WERI-Rb-1 (cell line): ENCODE data around the gene BIRC7.

Source experiments
- DNase-seq: peaks from one replicate; pipeline ENCODE4 v3.0.0-alpha.2; 2020
- H3K27ac ChIP-seq: fragments of 250-450 bp; sonication (Bioruptor Pico); 2 replicates; pipeline ENCODE4 v1.5.1; 2020; ENCODE audit warnings: mild to moderate bottlenecking, moderate library complexity
- H3K27me3 ChIP-seq: fragments of 250-450 bp; sonication (Bioruptor Pico); 2 replicates; pipeline ENCODE4 v1.5.1; 2021; ENCODE audit warnings: mild to moderate bottlenecking, low read depth, moderate library complexity; ENCODE audit not compliant: insufficient read depth, severe bottlenecking
- H3K36me3 ChIP-seq: fragments of 250-450 bp; sonication (Bioruptor Pico); 2 replicates; pipeline ENCODE4 v1.5.1; 2020; ENCODE audit warnings: mild to moderate bottlenecking, moderate library complexity
- H3K4me3 ChIP-seq: 2 replicates; pipeline ENCODE4 v1.5.1; 2011; ENCODE audit warnings: low read depth, mild to moderate bottlenecking, control low read depth, low read length
- H3K9me3 ChIP-seq: fragments of 250-450 bp; sonication (Bioruptor Pico); 2 replicates; pipeline ENCODE4 v1.5.1; 2021; ENCODE audit warnings: mild to moderate bottlenecking, moderate library complexity; ENCODE audit not compliant: severe bottlenecking
- CTCF ChIP-seq: IDR thresholded peaks from 2 replicates; pipeline ENCODE4 v1.5.1; 2011; ENCODE audit warnings: low read depth, mild to moderate bottlenecking, control low read depth, inconsistent platforms, low read length

Gene BIRC7

GRCh38 chr20:63260521-63260920, 24.8 kb downstream of the BIRC7 start:
- Histone ChIP-seq H3K27ac (no peak overlapping the region), H3K9me3 (no peaks in the 10 kb centered on the region), H3K27me3 (no peaks in the 10 kb centered on the region), H3K4me3 (no peak overlapping the region), H3K36me3 (no peaks in the 10 kb centered on the region)
- no peak for TF ChIP-seq CTCF
- no peak for DNase-seq

- no peaks in the 10 kb centered on the region for H3K27me3 ChIP-seq
Measured at GRCh38 chr20:63261060-63261794, 25.5 kb downstream of the BIRC7 start.

GRCh38 chr20:63261795-63262528, 26.3 kb downstream of the BIRC7 start:
- no peak for TF ChIP-seq CTCF
- no peak overlapping the region for H3K4me3 ChIP-seq
- DNase-seq = no peak
- no peaks in the 10 kb centered on the region for H3K36me3 ChIP-seq
- H3K27ac ChIP-seq = no peak overlapping the region
- H3K27me3 ChIP-seq = no peaks in the 10 kb centered on the region
- H3K9me3 ChIP-seq = no peaks in the 10 kb centered on the region

More at GRCh38 chr20:63261060-63261794, 25.5 kb downstream of the BIRC7 start:
- no peak for TF ChIP-seq CTCF
- Histone ChIP-seq H3K4me3 (no peak overlapping the region), H3K36me3 (no peaks in the 10 kb centered on the region), H3K27ac (no peak overlapping the region), H3K9me3 (no peaks in the 10 kb centered on the region)
- DNase-seq = no peak

- no peak for DNase-seq
- Histone ChIP-seq H3K27ac (no peak overlapping the region), H3K27me3 (no peaks in the 10 kb centered on the region), H3K9me3 (no peaks in the 10 kb centered on the region), H3K36me3 (no peaks in the 10 kb centered on the region), H3K4me3 (no peak overlapping the region)
- no peak for TF ChIP-seq CTCF
Measured at GRCh38 chr20:63262836-63263235, 27.1 kb downstream of the BIRC7 start.

- Histone ChIP-seq H3K36me3 (no peaks in the 10 kb centered on the region), H3K9me3 (no peaks in the 10 kb centered on the region), H3K27me3 (no peaks in the 10 kb centered on the region), H3K4me3 (no peak overlapping the region), H3K27ac (no peak overlapping the region)
- no peak for TF ChIP-seq CTCF
- no peak for DNase-seq
Measured at GRCh38 chr20:63264000-63264399, 28.3 kb downstream of the BIRC7 start.
